HG02938 (cell line): ENCODE data around the gene NUCB2.
"Not testable (repeated sequence)": the region's sequence is repeated elsewhere in the genome, so short reads cannot be mapped to it uniquely, and the experiment has no call there.

ENCODE experiments used
- ATAC-seq: cut with Tn5 transposase; IDR thresholded peaks from one replicate; pipeline ENCODE4 v1.9.1; 2021; ENCODE audit warnings: mild to moderate bottlenecking, moderate library complexity; ENCODE audit not compliant: unreplicated experiment

Gene NUCB2

DNA sequence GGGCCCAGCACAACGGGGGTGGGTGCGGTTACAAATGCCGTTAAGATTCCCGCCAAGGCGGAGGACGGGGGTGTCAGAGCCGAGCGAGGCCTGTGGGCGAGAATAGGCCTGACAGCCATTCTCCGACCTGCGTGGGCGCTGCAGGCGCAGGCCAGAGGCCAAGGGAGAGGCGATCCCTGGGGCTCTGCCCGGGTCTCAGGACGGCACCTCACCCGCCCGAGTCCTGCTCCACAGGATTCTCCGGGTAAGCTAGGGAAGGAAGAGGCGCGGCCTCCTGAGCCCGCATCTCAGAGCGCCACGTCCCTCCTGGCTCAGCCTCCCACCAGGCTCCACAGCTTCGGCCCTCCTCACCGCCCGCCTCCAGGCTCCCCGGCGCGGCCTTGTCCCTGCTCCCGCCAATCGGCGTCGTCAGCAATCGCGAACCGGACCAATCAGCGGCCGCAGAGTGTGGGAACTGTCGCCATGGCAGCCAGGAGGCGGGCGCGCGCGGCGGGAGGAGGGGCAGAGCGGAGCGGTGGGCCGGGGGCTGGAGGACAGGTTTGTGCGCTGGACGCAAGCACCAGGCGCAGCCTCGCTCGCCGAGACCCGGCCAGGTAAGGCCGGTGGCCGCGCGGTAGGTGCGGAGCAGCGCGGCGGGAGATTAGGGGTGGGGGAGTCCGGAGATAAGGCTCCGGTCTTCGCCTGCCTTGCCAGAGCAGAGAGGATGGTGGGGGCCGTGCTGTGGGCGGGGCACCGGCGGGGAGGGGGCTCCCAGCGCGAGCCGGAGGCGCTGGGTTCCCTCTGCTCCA is at the start of gene NUCB2:
Gene NUCB2, plus strand, starts transcription at position 504 of the 788 bp plus-strand sequence. CDS start 18,585 bp downstream, outside the sequence.
- ATAC-seq = peak; percentile 98

DNA sequence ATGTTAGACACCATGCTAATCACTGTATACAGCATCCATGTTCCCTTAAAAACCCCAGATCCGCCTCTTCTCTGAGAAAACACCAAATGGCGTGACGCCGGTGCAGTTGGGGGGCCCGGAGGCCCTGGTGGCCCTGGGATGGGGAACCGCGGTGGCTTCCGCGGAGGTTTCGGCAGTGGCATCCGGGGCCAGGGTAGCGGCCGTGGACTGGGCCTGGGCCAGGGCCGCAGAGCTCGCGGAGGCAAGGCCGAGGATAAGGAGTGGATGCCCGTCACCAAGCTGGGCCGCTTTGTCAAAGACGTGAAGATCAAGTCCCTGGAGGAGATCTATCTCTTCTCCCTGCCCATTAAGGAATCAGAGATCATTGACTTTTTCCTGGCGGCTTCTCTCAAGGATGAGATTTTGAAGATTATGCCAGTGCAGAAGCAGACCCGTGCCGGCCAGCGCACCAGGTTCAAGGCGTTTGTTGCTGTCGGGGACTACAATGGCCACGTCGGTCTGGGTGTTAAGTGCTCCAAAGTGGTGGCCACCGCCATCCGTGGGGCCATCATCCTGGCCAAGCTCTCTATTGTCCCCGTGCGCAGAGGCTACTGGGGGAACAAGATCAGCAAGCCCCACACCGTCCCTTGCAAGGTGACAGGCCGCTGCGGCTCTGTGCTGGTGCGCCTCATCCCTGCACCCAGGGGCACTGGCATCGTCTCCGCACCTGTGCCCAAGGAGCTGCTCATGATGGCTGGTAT is 48.2 kb upstream of the NUCB2 start:
- not testable (repeated sequence) for ATAC-seq

DNA sequence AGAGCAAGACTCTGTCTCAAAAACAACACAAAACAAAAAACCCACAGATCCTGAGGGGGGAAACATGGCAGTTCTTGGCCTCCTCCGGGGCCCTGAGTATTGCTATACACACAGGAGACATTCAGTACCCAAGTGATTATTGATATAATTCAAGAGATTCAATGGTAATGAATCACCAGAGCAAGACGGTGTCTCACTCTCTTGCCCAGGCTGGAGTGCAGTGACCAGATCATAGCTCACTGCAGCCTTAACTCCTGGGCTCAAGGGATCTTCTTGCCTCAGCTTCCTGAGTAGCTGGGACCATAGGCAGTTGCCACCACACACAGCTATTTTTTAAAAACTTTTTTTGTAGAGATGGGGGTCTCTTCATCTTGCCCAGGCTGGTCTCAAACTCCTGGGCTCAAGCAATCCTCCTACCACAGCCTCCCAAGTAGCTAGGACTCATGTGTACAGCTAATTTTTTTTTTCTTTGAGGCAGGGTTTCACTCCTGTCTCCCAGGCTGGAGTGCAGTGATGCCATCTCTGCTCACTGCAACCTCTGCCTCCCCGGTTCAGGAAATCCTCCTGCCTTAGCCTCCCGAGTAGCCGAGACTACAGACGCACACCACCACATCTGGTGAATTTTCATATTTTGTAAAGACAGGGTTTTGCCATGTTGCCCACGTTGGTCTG is 46.9 kb upstream of the NUCB2 start:
- no peak for ATAC-seq

DNA sequence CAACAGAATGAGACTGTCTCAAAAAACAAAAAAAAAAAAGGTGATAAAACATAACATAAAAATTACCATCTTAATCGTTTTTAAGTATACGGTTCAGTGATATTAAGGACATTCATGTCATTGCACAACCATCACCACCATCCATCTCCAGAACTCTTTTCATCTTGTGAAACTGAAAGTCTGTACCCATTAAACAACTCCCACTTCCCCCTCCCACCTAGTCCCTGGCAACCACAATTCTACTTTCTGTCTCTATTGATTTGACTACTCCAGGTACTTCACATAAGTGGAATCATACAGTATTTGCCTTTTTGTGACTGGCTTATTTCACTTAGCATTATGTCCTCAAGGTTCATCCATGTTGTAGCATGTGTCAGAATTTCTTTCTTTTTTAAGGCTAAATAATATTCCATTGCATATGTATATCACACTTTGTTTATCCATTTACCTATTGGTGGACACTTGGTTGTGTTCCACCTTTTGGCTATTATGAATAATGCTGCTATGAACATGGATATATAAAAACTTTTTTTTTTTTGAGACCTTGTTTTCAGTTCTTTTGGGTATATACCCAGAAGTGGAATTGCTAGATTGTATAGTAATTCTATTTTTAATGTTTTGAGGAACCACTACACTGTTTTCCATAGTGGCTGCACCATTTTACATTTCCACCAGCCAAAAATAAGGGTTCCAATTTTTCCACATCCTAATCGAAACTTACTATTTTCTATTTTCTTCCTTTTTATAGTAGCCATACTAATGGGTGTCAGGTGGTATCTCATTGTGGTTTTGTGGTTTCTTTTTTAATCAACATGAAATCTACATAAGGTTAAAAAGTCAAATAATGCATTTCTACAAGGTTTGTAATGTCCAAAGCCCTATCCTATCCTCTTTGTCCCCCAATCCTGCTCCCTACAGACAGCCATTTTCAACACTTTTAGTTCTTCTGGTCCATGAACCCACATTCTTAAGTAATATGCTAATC is 45.4 kb upstream of the NUCB2 start:
- peak; percentile 96 for ATAC-seq

DNA sequence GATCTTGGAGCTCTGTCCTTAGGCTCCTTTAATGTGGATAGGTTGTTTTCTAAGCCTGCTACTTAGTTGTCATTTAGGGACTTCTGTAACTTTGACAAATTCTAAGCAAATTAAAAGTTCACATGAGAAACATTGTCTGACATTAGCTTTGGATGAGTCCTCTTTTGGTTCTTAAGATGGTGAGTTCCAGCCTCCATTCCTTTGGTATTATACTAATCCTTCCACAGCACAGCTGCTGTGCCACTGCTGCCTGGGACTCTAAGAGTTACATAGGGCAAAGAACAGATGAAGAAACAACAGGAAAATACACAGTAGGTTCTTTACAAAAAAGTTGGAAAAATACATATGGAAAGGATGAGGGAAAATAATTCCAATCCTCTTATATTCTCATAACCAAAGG is 43.4 kb upstream of the NUCB2 start:
- ATAC-seq = no peak

DNA sequence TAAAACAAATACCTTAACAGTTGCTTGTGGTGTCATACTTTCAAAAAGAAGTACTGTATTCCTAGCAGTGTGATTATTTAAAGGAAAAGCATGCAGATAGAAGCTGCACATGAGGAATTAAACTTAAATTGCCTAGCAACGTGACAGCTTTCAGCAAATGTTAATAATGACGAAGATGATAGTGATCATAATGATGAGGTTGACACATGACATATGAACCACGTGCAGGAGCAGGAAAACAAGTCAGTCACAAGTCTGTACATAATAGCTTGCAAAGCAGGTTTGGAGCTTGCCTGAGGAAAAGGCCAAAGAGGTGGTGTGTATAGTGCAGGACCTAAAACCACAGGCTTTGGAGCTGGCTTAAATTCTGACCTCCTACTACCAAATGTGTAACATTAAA is 38.2 kb upstream of the NUCB2 start:
- no peak for ATAC-seq

DNA sequence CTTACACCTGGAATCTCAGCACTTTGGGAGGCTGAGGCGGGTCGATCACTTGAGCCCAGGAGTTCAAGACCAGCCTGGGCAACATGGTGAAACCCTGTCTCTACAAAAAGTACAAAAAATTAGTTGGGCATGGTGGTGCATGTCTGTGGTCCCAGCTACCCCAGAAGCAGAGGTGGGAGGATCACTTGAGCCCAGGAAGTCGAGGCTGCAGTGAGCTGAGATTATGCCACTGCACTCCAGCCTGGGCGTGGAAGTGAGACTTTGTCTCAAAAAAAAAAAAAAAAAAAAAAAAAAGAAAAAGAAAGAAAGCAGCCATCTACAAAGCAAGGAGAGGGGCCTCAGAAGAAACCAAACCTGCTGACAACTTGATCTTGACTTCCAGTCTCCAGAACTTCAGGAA is 36.6 kb upstream of the NUCB2 start:
- ATAC-seq = not testable (repeated sequence)

DNA sequence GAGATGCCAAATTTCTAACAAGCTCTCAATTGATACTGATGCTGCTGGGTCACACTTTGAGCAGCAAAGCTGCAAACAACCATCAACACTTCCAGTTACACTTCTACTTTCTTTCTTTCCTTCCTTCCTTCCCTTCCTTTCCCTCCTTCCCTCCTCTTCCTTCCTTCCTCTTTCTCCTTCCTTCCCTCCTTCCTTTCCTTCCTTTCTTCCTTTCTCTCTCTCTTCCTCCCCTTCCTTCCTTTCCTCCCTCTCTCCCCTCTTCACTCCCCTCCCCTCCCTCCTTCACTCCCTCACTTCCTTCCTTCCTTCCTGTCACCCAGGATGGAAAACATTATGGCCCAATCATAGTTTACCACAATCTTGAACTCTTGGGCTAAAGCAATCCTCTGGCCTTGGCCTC is 35.8 kb upstream of the NUCB2 start:
- ATAC-seq = no peak

DNA sequence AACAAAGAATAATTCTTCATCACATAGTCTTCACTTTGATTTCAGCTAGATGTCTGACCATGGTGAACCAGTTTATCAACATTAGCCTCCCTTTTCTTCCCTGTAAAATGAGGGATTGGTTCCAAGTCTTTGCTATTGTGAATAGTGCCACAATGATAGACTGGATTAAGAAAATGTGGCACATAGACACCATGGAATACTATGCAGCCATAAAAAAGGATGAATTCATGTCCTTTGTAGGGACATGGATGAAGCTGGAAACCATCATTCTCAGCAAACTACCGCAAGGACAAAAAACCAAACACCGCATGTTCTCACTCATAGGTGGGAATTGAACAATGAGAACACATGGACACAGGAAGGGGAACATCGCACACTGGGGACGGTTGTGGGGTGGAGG is 33.6 kb upstream of the NUCB2 start:
- ATAC-seq = not testable (repeated sequence)

DNA sequence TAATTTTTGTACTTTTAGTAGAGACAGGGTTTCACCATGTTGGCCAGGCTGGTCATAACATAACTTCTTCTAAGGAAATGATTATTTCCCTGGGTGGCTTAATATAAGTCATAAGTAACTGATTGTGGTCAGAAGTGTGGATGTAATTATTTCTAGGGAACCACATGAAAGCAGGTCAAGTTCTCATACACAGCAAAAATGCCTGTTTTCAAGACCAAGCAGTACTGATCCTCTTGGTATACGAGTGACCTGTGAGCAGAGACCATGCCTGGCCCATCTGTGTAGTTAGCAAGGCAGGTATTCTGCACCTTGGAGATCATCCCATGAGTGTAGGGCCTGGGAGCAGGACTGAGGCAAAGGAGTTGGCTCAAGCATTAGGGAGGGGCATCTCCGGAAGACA is 32.5 kb upstream of the NUCB2 start:
- peak; percentile 83 for ATAC-seq

DNA sequence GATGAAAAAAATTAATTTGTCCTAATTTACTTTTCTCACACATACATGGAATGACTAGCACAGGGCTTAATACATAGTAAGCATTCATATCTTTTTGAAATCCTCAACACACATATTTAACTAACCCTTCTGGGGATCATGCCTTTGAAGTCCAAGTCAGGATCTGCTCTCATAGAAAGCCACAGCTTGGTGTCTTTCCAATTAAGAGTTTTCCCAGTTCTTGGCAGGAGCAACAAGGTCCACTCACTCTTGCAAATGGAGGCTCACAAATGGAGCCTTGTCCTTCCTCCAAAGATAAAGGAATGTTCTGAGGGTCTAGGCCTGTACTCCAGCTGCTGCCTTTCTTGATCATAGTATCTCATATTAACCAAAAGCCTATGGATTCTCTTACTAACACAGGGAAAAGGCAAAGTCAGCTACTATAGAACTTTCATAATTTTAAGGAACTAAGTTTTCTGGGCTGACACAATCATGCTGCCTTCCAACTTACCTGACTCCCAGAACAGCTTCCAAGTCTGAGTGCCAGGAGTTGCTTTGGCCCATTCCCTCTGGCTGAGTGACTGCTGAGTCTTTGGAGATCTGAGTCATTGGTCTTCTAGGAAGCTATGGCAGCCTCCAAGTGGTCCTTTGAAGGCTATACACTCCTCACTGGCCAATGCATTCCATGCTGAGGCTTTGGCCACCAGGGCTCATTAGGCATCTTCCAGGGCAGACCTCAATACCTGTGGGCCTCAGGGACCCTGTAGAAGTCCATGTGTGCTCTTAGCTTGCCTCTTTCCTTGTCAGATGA is 25.8 kb upstream of the NUCB2 start:
- ATAC-seq = no peak

DNA sequence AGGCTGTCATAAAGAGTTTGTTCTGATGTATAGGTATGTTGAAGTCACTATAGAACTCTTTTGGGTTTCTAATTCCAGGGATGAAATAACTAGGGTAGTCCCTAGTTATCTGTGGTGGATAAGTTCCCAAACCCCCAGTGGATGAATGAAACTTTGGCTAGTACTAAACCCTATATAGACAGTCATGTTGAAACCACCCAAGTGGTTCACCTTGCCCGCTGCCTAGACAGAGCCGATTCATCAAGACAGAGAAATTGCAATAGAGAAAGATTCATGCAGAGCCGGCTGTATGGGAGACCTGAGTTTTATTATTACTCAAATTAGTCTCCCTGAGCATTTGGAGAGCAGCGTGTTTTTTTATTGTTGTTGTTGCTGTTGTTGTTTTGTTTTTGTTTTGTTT is 23.8 kb upstream of the NUCB2 start:
- no peak for ATAC-seq

DNA sequence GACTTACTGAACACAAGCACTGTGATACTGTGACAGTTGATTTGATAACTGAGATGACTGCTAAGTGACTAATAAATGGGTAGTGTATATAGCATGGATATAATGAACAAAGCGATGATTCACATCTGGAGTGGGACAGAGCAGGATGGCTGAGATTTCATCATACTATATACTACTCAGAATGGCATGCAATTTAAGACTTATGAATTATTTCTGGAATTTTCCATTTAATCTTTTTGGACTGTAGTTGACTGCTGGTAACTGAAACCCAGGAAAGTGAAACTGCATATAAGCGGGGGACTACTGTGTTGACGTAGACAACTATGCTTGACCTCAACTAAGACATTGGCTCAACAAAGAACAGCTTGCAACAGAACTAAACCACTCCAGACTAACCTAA is 20.0 kb upstream of the NUCB2 start:
- ATAC-seq = no peak

DNA sequence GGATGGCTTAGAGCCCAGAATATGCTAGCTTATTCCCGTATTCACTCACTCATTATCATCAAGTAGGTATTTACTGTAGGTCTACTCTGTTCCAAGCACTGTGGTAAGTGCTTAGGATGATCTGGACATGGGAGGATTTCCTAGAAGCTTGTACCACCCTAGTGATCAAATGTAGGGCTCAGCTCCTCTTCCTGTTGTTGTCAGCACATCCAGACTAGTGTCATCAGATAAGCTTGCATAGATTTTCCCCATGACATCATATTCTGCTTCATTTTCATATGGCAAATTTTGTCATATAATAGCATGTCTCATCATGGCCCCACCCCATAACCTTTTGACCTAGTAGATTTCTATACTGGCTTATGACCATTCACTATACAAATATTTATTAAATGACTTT is 19.3 kb upstream of the NUCB2 start:
- ATAC-seq = no peak

DNA sequence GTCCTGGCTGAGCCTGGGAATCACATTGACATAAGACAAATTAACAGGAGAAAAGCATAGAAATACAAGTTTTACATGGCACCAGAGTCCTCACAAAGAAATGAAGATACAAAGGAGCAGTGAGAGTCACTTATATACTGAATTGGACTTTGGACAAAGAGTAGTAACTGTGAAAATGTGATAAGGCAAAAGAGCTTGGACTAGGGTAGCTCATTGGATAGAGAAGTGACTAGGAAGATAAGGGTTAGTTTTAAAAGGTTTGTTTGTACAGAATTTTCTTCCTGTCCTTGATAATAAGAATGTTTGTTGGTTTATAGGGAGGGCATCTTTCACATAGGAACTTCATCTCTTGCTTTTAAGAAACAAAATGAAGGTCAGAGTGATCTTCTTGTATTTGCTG is 17.9 kb upstream of the NUCB2 start:
- ATAC-seq = no peak

DNA sequence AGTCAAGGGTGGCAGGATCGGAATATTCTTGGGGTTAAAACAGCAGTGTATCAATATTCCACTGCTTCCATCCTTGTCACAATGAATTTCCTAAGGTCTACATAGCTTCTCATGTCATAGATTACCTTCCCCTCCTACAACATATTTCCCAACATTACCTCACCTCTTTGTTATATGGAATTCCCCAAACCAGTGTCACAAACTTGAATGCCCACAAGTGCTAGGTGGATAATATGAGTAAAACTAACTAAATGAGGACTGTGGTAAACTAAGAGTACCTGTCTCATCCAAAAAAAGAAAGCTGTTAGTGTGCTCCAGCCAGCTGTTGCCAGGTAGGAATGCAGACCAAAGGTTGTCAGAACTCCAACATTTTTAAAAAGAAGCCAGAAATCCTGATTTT is 17.0 kb upstream of the NUCB2 start:
- no peak for ATAC-seq

DNA sequence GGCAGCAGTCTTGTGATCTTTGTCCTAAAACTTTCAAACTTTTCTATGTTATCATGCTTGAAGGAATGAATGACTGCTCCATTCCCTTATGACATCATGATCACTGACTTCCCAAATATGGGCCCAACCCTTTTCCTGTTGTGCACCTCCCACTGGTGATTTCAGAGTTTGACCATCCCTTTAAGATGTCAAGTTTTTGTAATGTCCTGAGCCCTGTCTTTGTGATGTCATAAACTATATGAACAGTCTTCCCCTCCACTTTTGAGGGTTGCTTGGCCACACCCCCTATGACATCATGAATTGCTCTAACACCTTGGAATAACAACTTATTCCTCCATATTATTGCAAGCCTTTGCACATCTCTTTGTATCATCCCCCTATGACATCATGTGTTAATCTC is 16.5 kb upstream of the NUCB2 start:
- no peak for ATAC-seq

DNA sequence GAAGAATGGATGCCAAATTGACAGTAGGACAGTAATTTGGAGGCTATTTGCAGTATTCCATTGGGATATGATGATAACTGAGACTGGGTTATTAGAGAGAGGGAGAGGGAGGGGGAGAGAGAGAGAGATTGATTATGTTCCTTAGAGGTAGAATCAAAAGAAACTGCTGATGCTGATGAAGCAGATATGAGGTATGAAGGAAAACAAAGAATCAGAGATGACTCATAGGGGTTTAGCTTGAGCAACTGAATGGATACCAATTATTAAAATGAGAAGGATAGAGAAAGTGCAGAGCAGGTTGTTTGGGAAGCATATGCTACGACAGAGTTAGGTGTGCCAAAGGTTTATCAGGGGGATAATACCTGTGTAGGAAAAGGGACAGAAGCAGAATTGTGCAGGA is 12.8 kb upstream of the NUCB2 start:
- no peak for ATAC-seq

DNA sequence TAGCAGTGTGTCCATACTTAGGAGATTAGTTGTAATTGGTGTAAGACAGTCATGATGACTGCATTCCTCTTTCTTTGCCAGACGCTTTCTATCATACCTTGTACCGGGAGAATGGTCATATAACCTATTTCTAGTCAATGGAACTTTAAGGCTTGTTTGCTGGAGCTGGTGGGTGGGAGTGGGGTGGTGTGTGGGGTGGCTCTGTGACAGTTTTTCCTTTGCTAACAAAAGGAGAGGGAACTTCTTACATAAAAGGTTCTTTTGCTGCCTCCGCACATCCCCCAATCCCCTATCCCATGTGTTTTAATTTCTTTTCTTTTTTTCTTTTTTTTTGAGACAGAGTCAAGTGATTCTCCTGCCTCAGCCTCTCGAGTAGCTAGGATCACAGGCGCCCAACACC is 9.8 kb upstream of the NUCB2 start:
- ATAC-seq = no peak

DNA sequence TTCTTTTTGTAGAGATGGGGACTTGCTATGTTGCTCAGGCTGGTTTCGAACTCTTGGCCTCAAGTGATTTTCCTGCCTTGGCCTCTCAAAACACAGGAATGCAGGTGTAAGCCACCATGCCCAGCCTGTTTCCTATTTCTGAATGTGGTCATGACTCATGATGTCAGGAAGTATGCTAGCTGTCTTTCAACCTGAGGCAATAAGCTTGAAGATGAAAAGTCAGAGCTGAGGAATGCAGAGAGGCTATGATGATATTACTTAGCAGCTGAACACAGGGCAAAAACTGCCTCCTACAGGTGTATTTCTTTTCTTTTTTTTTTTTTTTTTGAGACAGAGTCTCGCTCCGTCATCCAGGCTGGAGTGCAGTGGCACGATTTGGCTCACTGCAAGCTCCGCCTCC is 9.0 kb upstream of the NUCB2 start:
- no peak for ATAC-seq
